Measurements from ENCODE around the gene IMP3. TPM values are rescaled to one million over a fixed set of nuclear protein-coding genes. Genes with fewer than 3 reads are reported as not detected.
"Not testable (repeated sequence)": the region's sequence is repeated elsewhere in the genome, so short reads cannot be mapped to it uniquely, and the experiment has no call there.

Gene IMP3
- total and polyA plus RNA-seq, 10 donors = 51.3 to 177 (median 103) TPM

DNA sequence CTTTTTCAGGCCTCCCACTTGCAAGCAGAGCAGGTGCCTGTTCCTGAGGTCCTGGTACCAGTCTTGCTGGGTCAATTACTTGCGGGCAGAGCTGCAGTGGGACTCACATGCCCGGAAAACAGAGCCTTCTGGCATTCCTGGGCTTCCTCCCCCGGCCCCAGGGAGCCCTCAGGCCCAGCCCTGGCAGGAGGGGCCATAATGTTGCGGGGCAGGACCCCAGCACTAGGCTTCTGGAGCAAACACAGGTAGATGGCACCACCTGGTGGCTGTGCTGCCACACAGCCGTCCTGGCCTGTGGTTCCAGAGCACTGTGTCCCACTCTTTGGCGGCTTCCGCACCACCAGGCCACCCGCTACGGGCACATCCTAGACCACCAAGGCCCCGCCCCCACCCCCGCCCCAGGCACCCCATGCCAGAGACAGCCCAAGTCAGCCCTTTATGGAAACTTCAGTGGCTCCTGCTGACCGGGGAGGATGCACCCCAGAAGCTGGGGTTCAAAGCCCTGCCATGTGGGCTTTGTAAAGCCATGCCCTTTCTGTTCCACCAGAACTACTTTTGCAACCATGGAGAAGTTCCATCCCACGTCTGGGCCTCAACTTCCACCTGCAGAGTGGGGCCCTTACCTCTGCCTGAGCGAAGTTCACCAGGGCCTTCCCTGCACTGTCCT lies 43.8 kb upstream of the IMP3 start:
- H3K27ac ChIP-seq; H3K36me3 ChIP-seq; intact Hi-C loops (cut with DNase I; ENCODE audit: low total_unique reads); H3K9me3 ChIP-seq: not testable (repeated sequence)
- Histone ChIP-seq H3K4me3 (peak overlapping the region in 1 of 8 donors; percentile 11), H3K27me3 (replicated peaks in 1 of 7) (peaks cover 0 to 11% (median 0%) of the 10 kb centered on the region in 7 donors), H3K4me1 (peaks cover 0 to 16% (median 8%) of the 10 kb centered on the region in 6 donors)
- DNase-seq = peak; percentile 90
- peak; percentile 17 to 49 (median 46) for TF ChIP-seq POLR2AphosphoS5 (IDR thresholded peaks at IDR 0.05)
- TF ChIP-seq, protein P1, sequence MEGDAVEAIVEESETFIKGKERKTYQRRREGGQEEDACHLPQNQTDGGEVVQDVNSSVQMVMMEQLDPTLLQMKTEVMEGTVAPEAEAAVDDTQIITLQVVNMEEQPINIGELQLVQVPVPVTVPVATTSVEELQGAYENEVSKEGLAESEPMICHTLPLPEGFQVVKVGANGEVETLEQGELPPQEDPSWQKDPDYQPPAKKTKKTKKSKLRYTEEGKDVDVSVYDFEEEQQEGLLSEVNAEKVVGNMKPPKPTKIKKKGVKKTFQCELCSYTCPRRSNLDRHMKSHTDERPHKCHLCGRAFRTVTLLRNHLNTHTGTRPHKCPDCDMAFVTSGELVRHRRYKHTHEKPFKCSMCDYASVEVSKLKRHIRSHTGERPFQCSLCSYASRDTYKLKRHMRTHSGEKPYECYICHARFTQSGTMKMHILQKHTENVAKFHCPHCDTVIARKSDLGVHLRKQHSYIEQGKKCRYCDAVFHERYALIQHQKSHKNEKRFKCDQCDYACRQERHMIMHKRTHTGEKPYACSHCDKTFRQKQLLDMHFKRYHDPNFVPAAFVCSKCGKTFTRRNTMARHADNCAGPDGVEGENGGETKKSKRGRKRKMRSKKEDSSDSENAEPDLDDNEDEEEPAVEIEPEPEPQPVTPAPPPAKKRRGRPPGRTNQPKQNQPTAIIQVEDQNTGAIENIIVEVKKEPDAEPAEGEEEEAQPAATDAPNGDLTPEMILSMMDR (IDR thresholded peaks at IDR 0.05 in 8 of 11, conservative IDR thresholded peaks at IDR 0.05 in 3 of 11) = peak; percentile 31 to 92 (median 84)
- WGBS, 5 donors = 16 to 21% (median 19%) methylated on average over 12 to 14 of the region's 14 CpGs

DNA sequence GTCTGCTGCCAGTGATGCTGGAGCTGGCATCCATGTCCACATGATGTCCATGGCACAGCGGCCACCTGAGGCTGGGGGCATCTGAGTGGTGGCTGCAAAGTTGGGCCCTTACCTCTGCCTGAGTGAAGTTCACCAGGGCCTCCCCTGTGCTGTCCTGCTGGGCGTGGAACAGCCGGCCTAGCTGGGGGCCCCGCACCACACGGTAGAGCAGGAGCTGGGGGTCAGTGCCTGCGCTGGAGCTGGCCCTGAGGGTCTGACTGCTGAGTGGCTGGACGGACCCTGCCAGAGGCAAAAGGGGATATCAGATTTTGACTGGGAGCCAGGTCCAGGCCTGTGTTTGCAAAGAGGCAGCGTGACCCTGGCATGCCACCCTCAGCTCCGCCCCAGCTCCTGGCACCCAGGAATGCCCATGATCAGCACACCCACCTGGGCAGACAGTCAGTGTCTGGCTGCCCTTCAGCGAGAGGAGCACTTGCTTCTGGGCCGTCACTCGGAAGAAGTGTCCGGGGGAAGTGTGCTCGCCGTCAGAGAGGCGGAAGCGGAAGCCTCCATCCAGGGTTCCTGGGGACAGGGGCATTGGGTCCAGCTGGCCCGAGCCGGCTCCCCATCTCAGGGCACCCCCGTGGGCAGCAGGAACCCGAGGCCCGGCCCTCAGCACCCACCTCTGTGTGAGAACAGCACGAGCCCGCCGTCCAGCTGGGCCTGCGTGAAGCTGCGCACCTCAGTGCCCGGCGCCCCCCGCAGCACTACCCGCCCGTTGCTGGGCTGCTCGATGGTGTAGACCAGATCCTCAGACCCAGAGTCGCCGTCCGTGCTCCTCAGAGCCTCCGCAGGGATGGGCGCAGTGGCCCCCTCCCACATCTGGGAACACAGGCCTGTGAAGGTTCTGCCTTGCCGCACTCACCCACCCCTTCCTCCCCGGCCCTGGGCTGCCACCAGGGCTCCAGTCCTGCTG lies 42.4 kb upstream of the IMP3 start:
- Histone ChIP-seq H3K27ac (no peak overlapping the region), H3K4me1 (peaks cover 0 to 16% (median 8%) of the 10 kb centered on the region in 6 donors), H3K36me3 (peaks cover 0 to 9% (median 0%) of the 10 kb centered on the region in 6 donors), H3K27me3 (replicated peaks in 1 of 7) (peaks cover 0 to 3% (median 0%) of the 10 kb centered on the region in 7 donors), H3K4me3 (no peak overlapping the region), H3K9me3 (no peaks in the 10 kb centered on the region)
- no peak for DNase-seq
- no peak for TF ChIP-seq POLR2A (IDR thresholded peaks at IDR 0.05)
- 85 to 95% (median 89%) methylated on average over 27 to 40 of the region's 40 CpGs for WGBS, 5 donors
- intact Hi-C loops (cut with DNase I; ENCODE audit: low total_unique reads) = no loop called here

DNA sequence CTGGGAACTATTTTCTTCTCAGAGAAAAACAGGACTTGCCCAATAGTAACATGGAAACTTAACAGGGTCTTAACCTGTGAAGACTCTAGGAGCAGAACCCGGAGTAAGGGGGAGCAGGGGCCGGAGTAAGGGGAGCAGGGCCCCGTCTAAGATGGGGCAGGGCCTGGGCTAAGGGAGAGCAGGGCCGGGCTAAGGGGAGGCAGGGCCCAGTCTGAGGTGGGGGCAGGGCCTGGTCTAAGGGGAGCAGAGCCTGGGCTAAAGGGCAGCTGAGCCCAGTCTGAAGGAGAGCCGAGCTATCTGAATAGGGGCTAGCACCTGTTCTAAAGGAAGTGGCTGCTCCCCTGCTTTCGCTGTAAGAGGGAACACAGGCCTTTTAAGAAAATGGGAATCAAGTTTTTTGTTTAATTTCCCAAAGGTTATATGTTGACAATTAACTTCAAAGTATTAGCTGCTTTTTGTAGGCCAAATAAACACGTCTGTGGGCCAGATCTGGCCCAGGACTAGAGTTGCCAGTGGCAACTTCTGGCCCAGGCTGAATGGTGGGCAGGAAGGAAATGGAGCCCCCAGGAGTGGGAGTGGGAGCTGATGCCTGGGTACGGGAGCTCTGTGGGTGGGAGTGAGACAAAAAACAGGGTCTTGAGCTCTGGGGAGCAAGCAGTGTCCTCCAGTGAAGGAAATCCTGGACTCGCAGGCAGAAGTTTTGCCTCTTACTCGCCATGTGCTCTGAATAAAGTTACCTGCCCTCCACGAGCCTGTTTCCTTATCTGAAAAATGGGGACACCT lies 40.2 kb upstream of the IMP3 start:
- DNase-seq = no peak
- peaks cover 0 to 9% (median 0%) of the 10 kb centered on the region in 6 donors for H3K36me3 ChIP-seq
- H3K4me1 ChIP-seq = peaks cover 0 to 14% (median 8%) of the 10 kb centered on the region in 6 donors
- intact Hi-C loops (cut with DNase I; ENCODE audit: low total_unique reads) = no loop called here
- H3K9me3 ChIP-seq = no peaks in the 10 kb centered on the region
- no peaks in the 10 kb centered on the region for H3K27me3 ChIP-seq (replicated peaks in 1 of 7)
- H3K27ac ChIP-seq = no peak overlapping the region
- TF ChIP-seq POLR2AphosphoS5 (IDR thresholded peaks at IDR 0.05) (no peak), POLR2A (IDR thresholded peaks at IDR 0.05) (no peak)
- TF ChIP-seq, protein P1 (IDR thresholded peaks at IDR 0.05 in 8 of 11, conservative IDR thresholded peaks at IDR 0.05 in 3 of 11) = no peak
- WGBS, 5 donors = 73 to 85% (median 79%) methylated on average over 11 of the region's 11 CpGs
- H3K4me3 ChIP-seq = no peak overlapping the region

DNA sequence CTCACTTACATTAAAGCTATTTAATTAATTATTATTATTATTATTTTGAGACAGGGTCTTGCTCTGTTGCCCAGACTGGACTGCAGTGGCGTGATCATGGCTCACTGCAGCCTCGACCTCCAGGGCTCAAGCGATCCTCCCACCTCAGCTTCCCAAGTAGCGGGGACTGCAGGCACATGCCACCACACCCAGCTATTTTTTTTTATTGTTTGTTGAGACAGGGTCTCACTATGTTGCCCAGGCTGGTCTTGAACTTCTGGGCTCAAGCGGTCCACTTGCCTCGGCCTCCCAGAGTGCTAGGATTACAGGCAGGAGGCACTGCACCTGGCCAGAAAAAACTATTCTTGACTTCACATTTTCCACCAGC lies 38.3 kb upstream of the IMP3 start:
- DNase-seq; H3K27ac ChIP-seq; H3K4me3 ChIP-seq; H3K36me3 ChIP-seq; intact Hi-C loops (cut with DNase I; ENCODE audit: low total_unique reads); H3K27me3 ChIP-seq (replicated peaks in 1 of 7); H3K9me3 ChIP-seq: not testable (repeated sequence)
- H3K4me1 ChIP-seq = peaks cover 0 to 22% (median 5%) of the 10 kb centered on the region in 6 donors
- 84 to 96% (median 92%) methylated on average over 6 of the region's 6 CpGs for WGBS, 5 donors
